ENCODE measurements around the gene GALNT9.
"Not testable (repeated sequence)": the region's sequence is repeated elsewhere in the genome, so short reads cannot be mapped to it uniquely, and the experiment has no call there.

GRCh38 chr12:132304866-132305265, 24.5 kb downstream of the GALNT9 start:
- TF ChIP-seq, protein P1, sequence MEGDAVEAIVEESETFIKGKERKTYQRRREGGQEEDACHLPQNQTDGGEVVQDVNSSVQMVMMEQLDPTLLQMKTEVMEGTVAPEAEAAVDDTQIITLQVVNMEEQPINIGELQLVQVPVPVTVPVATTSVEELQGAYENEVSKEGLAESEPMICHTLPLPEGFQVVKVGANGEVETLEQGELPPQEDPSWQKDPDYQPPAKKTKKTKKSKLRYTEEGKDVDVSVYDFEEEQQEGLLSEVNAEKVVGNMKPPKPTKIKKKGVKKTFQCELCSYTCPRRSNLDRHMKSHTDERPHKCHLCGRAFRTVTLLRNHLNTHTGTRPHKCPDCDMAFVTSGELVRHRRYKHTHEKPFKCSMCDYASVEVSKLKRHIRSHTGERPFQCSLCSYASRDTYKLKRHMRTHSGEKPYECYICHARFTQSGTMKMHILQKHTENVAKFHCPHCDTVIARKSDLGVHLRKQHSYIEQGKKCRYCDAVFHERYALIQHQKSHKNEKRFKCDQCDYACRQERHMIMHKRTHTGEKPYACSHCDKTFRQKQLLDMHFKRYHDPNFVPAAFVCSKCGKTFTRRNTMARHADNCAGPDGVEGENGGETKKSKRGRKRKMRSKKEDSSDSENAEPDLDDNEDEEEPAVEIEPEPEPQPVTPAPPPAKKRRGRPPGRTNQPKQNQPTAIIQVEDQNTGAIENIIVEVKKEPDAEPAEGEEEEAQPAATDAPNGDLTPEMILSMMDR (IDR thresholded peaks at IDR 0.05) = not testable (repeated sequence)
- TF ChIP-seq EZH2 (IDR thresholded peaks at IDR 0.05; ENCODE audit: borderline replicate concordance, insufficient read depth, low read depth, low read length, poor library complexity, severe bottlenecking) = not testable (repeated sequence)

All from B cell (primary cell).